GM23248 (cell line): Measurements from ENCODE around the gene ANKRD12.

Source experiments
- EZH2 ChIP-seq: fragments of 200-600 bp; sonication (generic); IDR thresholded peaks from 2 replicates; pipeline ENCODE4 v1.6.1; 2018; ENCODE audit warnings: antibody characterized with exemption, mild to moderate bottlenecking; ENCODE audit not compliant: insufficient read depth, poor library complexity, severe bottlenecking
- EZH2phosphoT487 ChIP-seq: fragments of 200-600 bp; sonication (generic); IDR thresholded peaks from 2 replicates; pipeline ENCODE4 v1.6.1; 2018; ENCODE audit warnings: antibody characterized with exemption, moderate library complexity, mild to moderate bottlenecking, low read depth; ENCODE audit not compliant: insufficient read depth

- TF ChIP-seq EZH2 (no peak), EZH2phosphoT487 (no peak)
Observed at GRCh38 chr18:9287036-9287435, 150.5 kb downstream of the ANKRD12 start.
